WTC11 (cell line): ENCODE measurements around the gene SPSB4.

Experiments used
- CTCF ChIP-seq: fragments of 200-600 bp; IDR thresholded peaks from 2 replicates; pipeline ENCODE4 v1.8.0; 2022; ENCODE audit warnings: antibody characterized with exemption
- TCF7 ChIP-seq: sonication (generic); formaldehyde crosslinking; IDR thresholded peaks from 2 replicates; pipeline ENCODE4 v1.8.0; 2022; ENCODE audit warnings: mild to moderate bottlenecking, low read depth, missing genetic modification reagents, moderate library complexity

DNA sequence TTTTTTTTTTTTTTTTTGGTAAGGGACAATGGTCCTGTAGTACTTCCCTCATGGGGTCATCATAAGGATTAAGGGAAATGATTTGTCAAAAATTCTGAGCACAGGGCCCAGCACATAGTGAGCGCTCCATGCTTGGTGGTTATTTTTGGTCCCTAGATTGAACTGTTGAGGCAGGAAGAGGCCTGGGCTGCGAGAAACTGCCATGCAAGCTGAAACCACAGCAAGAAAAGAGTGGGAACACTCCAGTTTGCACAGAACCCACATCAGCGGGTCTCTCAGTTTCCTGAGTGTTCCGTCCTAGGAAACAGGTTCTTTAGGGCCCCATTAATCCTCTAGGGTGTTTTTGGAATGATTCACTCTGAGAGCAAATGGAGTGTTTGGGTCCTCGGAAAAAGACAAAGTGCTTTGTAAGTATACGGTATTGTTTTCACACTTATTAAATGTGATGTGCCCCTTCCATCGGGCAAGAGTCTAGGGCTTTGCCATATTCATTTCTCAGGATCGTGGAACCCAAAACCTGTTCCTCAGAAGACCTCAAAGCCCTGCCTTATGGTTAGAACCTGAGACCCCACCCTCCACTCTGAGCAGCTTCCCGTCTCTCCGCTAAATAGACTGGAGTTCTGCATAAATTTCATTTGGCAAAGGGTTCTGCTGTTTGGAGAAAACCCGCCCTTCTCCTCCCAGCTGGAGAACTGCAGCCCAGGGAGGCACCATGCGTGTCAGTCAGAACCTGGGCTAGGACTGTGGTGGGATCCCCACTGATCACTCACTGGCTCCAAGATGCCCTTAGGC is 60.4 kb downstream of the SPSB4 start:
- TF ChIP-seq CTCF (no peak), TCF7 (CRISPR knock-in tag) (no peak)
